GM18868 (cell line): ENCODE measurements around the gene PRR20C.
"Not testable (repeated sequence)": the region's sequence is repeated elsewhere in the genome, so short reads cannot be mapped to it uniquely, and the experiment has no call there.

Experiments used
- ATAC-seq: cut with Tn5 transposase; IDR thresholded peaks from one replicate; pipeline ENCODE4 v1.9.1; 2021; ENCODE audit warnings: mild to moderate bottlenecking, moderate library complexity; ENCODE audit not compliant: unreplicated experiment

The PRR20C gene

GRCh38 chr13:57153761-57154160 is at the start of gene PRR20C:
Gene PRR20C (plus strand): TSS chr13:57154061. CDS start chr13:57154448, 387 bp downstream.
- not testable (repeated sequence) for ATAC-seq

DNA sequence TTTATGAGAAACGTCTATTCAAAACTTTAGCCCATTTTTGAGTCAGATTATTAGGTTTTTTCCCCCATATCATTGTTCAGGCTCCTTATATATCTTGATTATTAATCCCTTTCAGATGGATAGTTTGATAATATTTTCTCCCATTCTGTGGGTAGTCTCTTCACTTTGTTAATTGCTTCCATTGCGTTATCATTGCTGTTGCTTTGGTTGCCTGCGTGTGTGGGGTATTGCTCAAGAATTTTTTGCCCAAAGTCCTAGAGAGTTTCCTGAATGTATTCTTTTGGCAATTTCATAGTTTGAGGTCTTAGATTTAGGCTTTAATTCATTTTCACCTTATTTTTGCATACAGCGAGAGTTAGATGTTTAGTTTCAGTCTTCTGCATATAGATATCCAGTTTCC is 38.9 kb upstream of the PRR20C start:
- no peak for ATAC-seq

DNA sequence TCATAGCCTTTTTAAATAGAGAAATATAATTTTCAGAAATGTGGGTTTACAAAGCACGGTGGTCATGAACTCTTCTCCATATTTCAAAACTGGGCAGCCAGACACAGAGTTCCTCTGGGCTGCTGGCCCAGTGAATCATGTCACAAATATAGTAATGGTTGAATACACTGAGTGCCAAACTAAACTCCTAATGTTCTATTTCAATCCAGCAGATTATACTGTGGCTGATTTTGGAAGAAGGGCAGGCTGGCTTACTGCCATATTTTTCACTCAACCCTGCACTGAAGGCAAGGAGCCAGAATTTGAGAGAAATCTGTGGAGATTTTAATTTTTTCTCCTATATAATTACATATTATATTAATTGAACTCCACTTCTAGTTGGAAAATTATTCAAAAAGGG is 30.2 kb upstream of the PRR20C start:
- ATAC-seq, result no peak

GRCh38 chr13:57128909-57129308 is 25.0 kb upstream of the PRR20C start:
- ATAC-seq, result no peak

- ATAC-seq, result no peak
Measured at GRCh38 chr13:57136093-57136492, 17.8 kb upstream of the PRR20C start.

DNA sequence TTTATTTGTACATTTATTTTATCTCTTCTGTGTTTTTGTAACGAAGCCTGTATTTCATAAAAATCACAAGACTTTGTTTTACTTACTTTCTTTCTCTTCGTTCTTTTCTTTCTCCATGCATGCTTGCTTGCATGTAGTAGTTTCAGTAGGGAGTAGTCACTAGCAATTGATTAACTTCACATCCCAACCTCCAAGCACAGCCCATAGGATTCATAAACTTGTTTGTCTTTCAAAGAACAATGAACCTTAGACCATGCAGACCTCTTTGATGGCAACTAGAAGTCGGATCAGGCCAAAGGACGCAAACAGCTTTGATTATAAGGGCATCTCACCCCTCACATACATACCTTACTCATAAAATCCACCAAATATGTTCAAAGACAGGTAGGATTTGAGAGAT is 16.3 kb upstream of the PRR20C start:
- ATAC-seq, result no peak

DNA sequence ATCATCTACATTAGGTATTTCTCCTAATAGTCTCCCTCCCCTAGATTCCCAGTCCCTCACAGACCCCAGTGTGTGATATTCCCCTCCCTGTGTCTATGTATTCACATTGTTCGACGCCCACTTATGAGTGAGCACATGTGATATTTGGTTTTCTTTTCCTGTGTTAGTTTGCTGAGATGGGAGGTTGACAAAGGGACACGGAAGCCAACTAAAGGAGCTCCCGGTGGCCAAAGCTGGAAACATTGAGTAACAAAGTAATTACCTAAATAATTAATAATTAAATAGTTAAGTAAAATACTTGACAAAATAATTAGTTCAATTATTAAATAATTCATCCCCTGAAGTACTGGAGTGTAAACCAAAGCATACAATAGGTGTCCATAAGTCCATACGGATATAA is 14.9 kb upstream of the PRR20C start:
- ATAC-seq, result no peak

- not testable (repeated sequence) for ATAC-seq
Measured at GRCh38 chr13:57139781-57140180, 14.1 kb upstream of the PRR20C start.

DNA sequence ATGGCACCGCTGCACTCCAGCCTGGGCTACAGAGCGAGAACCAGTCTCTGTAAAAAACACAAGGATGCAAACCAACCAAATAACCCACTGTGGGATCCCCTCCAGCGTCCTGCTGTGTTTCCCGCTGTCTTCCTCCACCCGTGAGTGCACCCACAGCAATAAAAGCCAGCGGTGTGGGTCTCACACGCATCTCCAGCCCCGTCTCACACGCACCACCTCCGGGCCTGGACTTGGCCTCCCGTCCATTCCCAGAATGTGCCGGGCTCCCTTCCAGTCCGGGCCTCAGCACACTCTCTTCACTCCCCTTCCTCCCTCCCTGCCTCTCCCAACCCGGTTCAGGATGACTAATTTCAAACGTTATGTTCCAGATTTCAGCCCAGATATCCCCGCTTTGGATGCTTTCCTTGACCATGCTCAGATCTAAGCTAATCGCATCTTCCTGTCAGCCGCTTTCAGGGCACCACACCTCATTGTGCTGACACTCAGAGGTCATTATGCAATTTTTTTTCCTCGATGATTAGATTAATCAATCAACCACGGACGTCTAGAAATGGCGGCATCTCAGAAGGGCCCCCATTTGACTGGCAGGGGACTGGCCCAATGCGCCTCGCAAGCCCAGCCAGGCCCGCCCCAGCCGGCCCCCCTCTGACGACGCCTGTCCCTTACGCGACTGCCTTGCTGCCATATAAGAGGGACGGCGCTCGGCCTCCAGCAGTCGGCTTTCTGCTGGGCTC is 13.5 kb upstream of the PRR20C start, which contains the start of gene PRR20A:
Gene PRR20A, plus strand, starts transcription at position 684 of the 734 bp plus-strand sequence. CDS start 387 bp downstream, outside the sequence.
- not testable (repeated sequence) for ATAC-seq

- not testable (repeated sequence) for ATAC-seq
Measured at GRCh38 chr13:57147188-57147587, 6.7 kb upstream of the PRR20C start, which contains the start of gene PRR20B. Gene PRR20B (plus strand): TSS chr13:57147488. CDS start chr13:57147875, 387 bp downstream.

- ATAC-seq, result not testable (repeated sequence)
Measured at GRCh38 chr13:57148106-57148505, 5.8 kb upstream of the PRR20C start.

GRCh38 chr13:57160332-57160731 is 6.5 kb downstream of the PRR20C start, which contains the start of gene PRR20D:
Gene PRR20D (plus strand): TSS chr13:57160632. CDS start chr13:57161019, 387 bp downstream.
- ATAC-seq, result not testable (repeated sequence)

- ATAC-seq, result not testable (repeated sequence)
Measured at GRCh38 chr13:57166897-57167296, 13.0 kb downstream of the PRR20C start, which contains the start of gene PRR20E. Gene PRR20E (plus strand): TSS chr13:57167197. CDS start chr13:57167584, 387 bp downstream.

DNA sequence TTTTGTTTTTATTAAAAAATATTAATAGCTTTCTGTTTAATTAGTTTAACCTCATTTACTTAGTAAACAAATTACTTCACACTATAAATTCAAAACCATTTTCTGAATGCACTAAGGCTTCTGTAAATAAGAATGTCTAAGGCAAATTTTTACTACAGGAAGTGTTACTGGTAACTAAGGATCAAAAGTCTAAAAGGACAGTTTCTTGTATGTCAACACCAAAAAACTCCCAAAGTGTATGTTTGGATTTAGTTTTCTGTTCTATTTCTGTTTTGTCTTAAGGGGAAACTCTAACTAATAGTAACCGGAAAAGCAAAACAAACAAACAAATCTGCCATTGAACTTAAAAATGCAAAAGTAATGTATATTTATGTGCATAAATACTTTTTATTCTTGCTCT is 37.8 kb downstream of the PRR20C start:
- ATAC-seq, result no peak
